ENCODE results near the gene BIVM. TPM values are rescaled to one million over a fixed set of nuclear protein-coding genes. Genes with fewer than 3 reads are reported as not detected.
"Not testable (repeated sequence)": the region's sequence is repeated elsewhere in the genome, so short reads cannot be mapped to it uniquely, and the experiment has no call there.

The BIVM gene
- total and polyA plus RNA-seq, 5 experiments from 2014 or later = 4.5 to 12.1 (median 8.7) TPM

DNA sequence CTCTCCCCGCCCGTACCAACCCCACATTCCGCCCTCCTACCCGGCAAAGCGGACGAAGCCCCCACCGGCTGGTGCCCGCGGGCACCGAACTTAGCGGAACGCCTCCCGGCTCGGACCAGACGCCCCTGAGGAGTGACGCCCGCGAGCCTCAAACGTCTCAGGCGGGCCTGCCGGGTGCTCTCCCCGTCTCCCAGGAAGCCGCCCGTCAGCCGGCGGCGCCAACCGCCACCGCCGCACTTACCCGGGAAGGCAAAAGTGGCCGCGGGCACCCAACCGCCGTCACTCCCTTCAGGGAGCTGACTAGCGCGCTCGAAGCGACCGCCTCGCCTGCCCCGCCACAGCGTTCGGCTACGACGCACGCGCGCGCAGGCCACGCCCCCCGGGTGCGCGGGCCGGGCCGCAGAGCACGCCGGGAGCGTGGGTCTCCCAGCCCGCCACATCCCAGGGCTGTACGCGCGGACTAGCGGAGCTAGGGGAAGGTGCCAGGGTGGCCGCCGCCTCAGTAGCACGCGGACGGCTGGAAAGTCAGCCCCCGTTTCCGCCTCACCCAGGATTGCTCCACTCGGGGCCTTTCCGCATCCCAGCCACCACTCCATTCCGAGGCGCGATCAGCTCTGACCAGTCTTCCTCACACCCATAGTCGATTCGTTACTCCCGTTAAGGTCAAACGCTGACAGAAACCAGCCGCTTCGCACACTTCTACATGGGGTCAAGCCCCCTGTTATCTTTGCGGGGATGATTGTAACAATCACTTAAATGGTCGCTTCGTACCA is 25.3 kb upstream of the BIVM start, which contains the start of gene TEX30:
Gene TEX30, minus strand, starts transcription at position 346 of the 773 bp plus-strand sequence. CDS start 3,760 bp downstream, outside the sequence.
- ATAC-seq (peak; percentile 94 to 95), DNase-seq (peak; percentile 80 to 90 (median 88))
- H3K4me1 Mint-ChIP-seq = peaks cover 9 to 49% (median 39%) of the 10 kb centered on the region in 4 donors
- no peaks in the 10 kb centered on the region for H3K36me3 Mint-ChIP-seq
- H3K9me3 Mint-ChIP-seq = no peaks in the 10 kb centered on the region
- H3K4me3 Mint-ChIP-seq = peak within 1 kb of the TSS; percentile 84 to 96 (median 92)
- no peaks in the 10 kb centered on the region for H3K27me3 Mint-ChIP-seq
- POLR2A ChIA-PET = interaction anchor here (0.8 to 4.8 kb wide), 8 partner anchors 12 to 191 kb away, joined by 3 to 63 read pairs (median 8); partner anchors contain the start of genes BIVM, ERCC5, POGLUT2 and TPP2
- peak within 1 kb of the TSS; percentile 90 to 97 (median 92) for H3K27ac Mint-ChIP-seq

DNA sequence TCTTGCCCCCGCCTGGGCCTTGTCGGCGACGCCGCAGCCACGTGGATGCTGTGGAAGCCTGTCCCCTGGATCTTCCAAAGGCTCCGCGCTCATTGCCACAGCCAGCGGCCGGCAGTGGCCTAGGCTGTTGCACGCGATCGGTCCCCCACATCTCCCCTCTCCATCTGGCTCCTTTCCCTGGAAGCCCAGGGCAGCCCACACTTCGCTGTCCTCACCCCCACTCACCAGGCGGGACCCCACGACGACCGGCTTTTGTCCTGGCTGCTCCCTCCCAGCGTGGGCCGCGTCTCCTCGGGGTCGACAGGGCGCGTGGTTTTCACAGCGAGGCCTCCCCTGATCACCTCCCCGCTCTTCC is 24.7 kb upstream of the BIVM start:
- POLR2A ChIA-PET = interaction anchor here (1.2 to 4.8 kb wide), 7 partner anchors 11 to 182 kb away, joined by 3 to 63 read pairs (median 10); partner anchors contain the start of genes BIVM, ERCC5, POGLUT2 and TPP2
- Mint-ChIP-seq H3K27ac (peak overlapping the region; percentile 90 to 97 (median 92)), H3K4me3 (peak overlapping the region; percentile 84 to 96 (median 92)), H3K27me3 (no peaks in the 10 kb centered on the region), H3K36me3 (no peaks in the 10 kb centered on the region), H3K4me1 (peaks cover 9 to 54% (median 45%) of the 10 kb centered on the region in 4 donors), H3K9me3 (no peaks in the 10 kb centered on the region)
- ATAC-seq (no peak), DNase-seq (peak in 1 of 10 donors; percentile 7)

- Mint-ChIP-seq H3K4me3 (peak overlapping the region; percentile 84 to 96 (median 92)), H3K4me1 (peaks cover 15 to 58% (median 49%) of the 10 kb centered on the region in 4 donors), H3K27ac (peak overlapping the region; percentile 64 to 97 (median 92)), H3K9me3 (no peaks in the 10 kb centered on the region), H3K27me3 (no peaks in the 10 kb centered on the region), H3K36me3 (no peaks in the 10 kb centered on the region)
- no peak for DNase-seq
- ATAC-seq = no peak
- POLR2A ChIA-PET = interaction anchor here (2.8 to 4.8 kb wide), 3 partner anchors 10 to 71 kb away, joined by 7 to 63 read pairs (median 24); partner anchors contain the start of genes BIVM, ERCC5 and POGLUT2
Measured at GRCh38 chr13:102774591-102775520, 24.1 kb upstream of the BIVM start.

DNA sequence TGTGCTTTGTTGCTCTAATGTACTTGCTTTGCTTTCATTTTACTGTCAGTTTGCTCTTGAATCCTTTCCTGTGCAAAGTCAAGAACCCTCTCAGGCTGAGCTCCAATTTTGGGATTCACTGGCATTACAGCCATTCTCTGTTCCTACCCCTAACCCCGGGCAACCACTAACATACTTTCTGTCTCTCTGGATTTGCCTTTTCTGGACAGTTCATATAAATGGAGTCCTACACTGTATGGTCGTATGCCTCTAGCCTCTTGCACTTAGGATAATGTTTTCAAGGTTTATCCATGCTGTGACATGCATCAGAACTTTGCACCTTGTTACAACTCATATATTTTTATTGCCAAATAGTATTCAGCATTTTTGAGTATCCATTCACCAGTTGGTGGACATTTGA is 22.6 kb upstream of the BIVM start:
- no peak for DNase-seq
- no peaks in the 10 kb centered on the region for H3K27me3 Mint-ChIP-seq
- H3K9me3 Mint-ChIP-seq = peaks cover 0 to 6% (median 0%) of the 10 kb centered on the region in 9 donors
- no peak overlapping the region for H3K27ac Mint-ChIP-seq
- no peak overlapping the region for H3K4me3 Mint-ChIP-seq
- peaks cover 14 to 47% (median 45%) of the 10 kb centered on the region in 4 donors for H3K4me1 Mint-ChIP-seq
- no peak for ATAC-seq
- POLR2A ChIA-PET = interaction anchor here (3.7 kb wide), 1 partner anchor 23 kb away, joined by 24 read pairs; the partner anchor contains the start of genes BIVM and POGLUT2
- peaks cover 0 to 4% (median 1%) of the 10 kb centered on the region in 3 donors for H3K36me3 Mint-ChIP-seq

- ATAC-seq = no peak
- Mint-ChIP-seq H3K9me3 (peaks cover 0 to 9% (median 0%) of the 10 kb centered on the region in 9 donors), H3K36me3 (peaks cover 0 to 5% (median 2%) of the 10 kb centered on the region in 3 donors), H3K4me3 (no peak overlapping the region), H3K27ac (no peak overlapping the region), H3K27me3 (no peaks in the 10 kb centered on the region), H3K4me1 (peaks cover 12 to 33% (median 31%) of the 10 kb centered on the region in 4 donors)
- POLR2A ChIA-PET = interaction anchor here (0.9 kb wide), 1 partner anchor 69 kb away, joined by 3 read pairs; no protein-coding TSS in a partner anchor
- DNase-seq = no peak
Measured at GRCh38 chr13:102777736-102778135, 21.2 kb upstream of the BIVM start.

DNA sequence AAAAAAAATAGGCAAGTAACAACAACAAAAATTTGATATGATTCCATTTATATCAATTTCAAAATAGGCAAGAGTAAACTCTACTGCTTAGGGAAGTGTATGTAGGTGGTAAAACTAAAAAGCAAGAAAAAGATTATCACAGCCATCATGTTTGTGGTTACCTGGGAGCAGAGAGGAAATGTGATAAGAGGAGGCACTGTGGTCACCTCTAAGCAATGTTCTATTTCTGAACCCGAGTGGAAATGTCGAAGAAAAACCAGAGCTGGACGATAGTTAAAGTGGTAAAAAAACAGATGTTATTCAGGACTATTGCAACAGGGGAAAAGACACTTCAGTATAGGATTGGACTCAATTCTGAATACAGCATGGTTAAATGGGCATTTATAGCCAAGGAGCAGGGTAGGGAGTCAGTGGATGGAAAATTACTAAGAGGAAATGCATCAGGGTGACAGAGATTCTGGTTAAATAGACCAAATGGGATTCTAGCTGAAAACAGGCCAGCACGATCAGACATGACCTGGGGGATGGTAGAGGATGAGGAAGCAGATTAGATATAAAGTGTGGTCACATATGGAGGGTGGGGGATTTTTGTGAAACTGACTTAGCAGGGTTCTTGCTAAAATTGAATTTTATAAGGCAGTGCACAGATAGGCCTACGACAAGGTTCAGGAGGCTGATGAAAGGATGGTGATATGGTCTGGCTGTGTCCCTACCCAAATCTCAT is 19.3 kb upstream of the BIVM start:
- Mint-ChIP-seq H3K9me3 (peaks cover 0 to 9% (median 0%) of the 10 kb centered on the region in 9 donors), H3K27me3 (no peaks in the 10 kb centered on the region), H3K27ac (peak overlapping the region; percentile 53 to 87 (median 60)), H3K36me3 (peaks cover 0 to 5% (median 2%) of the 10 kb centered on the region in 3 donors), H3K4me1 (peaks cover 6 to 21% (median 20%) of the 10 kb centered on the region in 4 donors), H3K4me3 (peak overlapping the region in 8 of 10 donors; percentile 1 to 74 (median 50))
- POLR2A ChIA-PET = interaction anchor here (0.6 kb wide), 1 partner anchor 15 kb away, joined by 4 read pairs; no protein-coding TSS in a partner anchor
- ATAC-seq = peak; percentile 66 to 83
- DNase-seq = peak in 2 of 10 donors; percentile 22 to 29

DNA sequence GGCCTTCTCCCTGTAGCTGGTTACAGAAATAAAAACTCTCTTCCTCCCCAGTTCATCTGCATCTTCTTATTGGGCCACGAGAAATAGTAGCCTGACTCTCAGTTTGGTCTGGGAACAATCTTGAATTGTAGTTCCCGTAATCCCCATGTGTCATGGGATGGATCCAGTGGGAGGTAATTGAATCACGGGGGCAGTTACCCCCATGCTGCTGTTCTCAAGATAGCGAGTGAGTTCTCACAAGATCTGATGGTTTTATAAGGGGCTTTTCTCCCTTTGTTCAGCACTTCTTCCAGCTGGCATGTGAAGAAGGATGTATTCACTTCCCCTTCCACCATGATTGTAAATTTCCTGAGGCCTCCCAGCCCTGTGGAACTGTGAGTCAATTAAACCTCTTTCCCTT is 18.3 kb upstream of the BIVM start:
- POLR2A ChIA-PET, DNase-seq, H3K27me3 Mint-ChIP-seq, ATAC-seq, H3K4me3 Mint-ChIP-seq, H3K36me3 Mint-ChIP-seq, H3K9me3 Mint-ChIP-seq: not testable (repeated sequence)
- H3K4me1 Mint-ChIP-seq = peaks cover 6 to 18% (median 15%) of the 10 kb centered on the region in 4 donors
- peak overlapping the region in 1 of 10 donors; percentile 51 for H3K27ac Mint-ChIP-seq

GRCh38 chr13:102781591-102781990 is 17.3 kb upstream of the BIVM start:
- POLR2A ChIA-PET = no interaction called here
- no peak overlapping the region for H3K4me3 Mint-ChIP-seq
- peaks cover 6 to 18% (median 15%) of the 10 kb centered on the region in 4 donors for H3K4me1 Mint-ChIP-seq
- H3K27ac Mint-ChIP-seq = peak overlapping the region in 1 of 10 donors; percentile 51
- DNase-seq (no peak), ATAC-seq (no peak)
- H3K9me3 Mint-ChIP-seq = peaks cover 0 to 9% (median 0%) of the 10 kb centered on the region in 9 donors
- no peaks in the 10 kb centered on the region for H3K27me3 Mint-ChIP-seq
- peaks cover 0 to 5% (median 2%) of the 10 kb centered on the region in 3 donors for H3K36me3 Mint-ChIP-seq

GRCh38 chr13:102784483-102784882 is 14.4 kb upstream of the BIVM start:
- peaks cover 0 to 5% (median 2%) of the 10 kb centered on the region in 3 donors for H3K36me3 Mint-ChIP-seq
- POLR2A ChIA-PET = interaction anchor here (0.7 to 1.5 kb wide), 2 partner anchors 11 to 14 kb away, joined by 3 to 7 read pairs; partner anchors contain the start of gene TEX30
- H3K4me3 Mint-ChIP-seq = no peak overlapping the region
- peaks cover 0 to 9% (median 0%) of the 10 kb centered on the region in 9 donors for H3K9me3 Mint-ChIP-seq
- ATAC-seq = no peak
- H3K27ac Mint-ChIP-seq = no peak overlapping the region
- H3K27me3 Mint-ChIP-seq = no peaks in the 10 kb centered on the region
- peaks cover 4 to 9% (median 6%) of the 10 kb centered on the region in 4 donors for H3K4me1 Mint-ChIP-seq
- DNase-seq = no peak

GRCh38 chr13:102788683-102789082 is 10.2 kb upstream of the BIVM start:
- Mint-ChIP-seq H3K9me3 (no peaks in the 10 kb centered on the region), H3K4me1 (peaks cover 0 to 2% (median 0%) of the 10 kb centered on the region in 4 donors), H3K27me3 (no peaks in the 10 kb centered on the region), H3K4me3 (no peak overlapping the region), H3K27ac (no peak overlapping the region), H3K36me3 (peaks cover 0 to 9% (median 4%) of the 10 kb centered on the region in 3 donors)
- no peak for DNase-seq
- no peak for ATAC-seq
- POLR2A ChIA-PET = no interaction called here

- Mint-ChIP-seq H3K4me3 (no peak overlapping the region), H3K27ac (peak overlapping the region in 1 of 10 donors; percentile 17)
Measured at GRCh38 chr13:102792396-102792795, 6.5 kb upstream of the BIVM start.

More at GRCh38 chr13:102792396-102792795, 6.5 kb upstream of the BIVM start:
- DNase-seq (no peak), ATAC-seq (no peak)
- Mint-ChIP-seq H3K27me3 (peaks cover 0 to 6% (median 1%) of the 10 kb centered on the region in 5 donors), H3K36me3 (peaks cover 0 to 11% (median 4%) of the 10 kb centered on the region in 3 donors), H3K9me3 (no peaks in the 10 kb centered on the region), H3K4me1 (peaks cover 0 to 2% (median 0%) of the 10 kb centered on the region in 4 donors)
- POLR2A ChIA-PET = no interaction called here
